Cerebellar cortex (tissue), 1 donor: ENCODE results near the gene CAPNS1.

Source experiments
- DNase-seq: peaks from one replicate; pipeline ENCODE4 v3.0.0-alpha.2; 2015; ENCODE audit warnings: low spot score

Gene CAPNS1

DNA sequence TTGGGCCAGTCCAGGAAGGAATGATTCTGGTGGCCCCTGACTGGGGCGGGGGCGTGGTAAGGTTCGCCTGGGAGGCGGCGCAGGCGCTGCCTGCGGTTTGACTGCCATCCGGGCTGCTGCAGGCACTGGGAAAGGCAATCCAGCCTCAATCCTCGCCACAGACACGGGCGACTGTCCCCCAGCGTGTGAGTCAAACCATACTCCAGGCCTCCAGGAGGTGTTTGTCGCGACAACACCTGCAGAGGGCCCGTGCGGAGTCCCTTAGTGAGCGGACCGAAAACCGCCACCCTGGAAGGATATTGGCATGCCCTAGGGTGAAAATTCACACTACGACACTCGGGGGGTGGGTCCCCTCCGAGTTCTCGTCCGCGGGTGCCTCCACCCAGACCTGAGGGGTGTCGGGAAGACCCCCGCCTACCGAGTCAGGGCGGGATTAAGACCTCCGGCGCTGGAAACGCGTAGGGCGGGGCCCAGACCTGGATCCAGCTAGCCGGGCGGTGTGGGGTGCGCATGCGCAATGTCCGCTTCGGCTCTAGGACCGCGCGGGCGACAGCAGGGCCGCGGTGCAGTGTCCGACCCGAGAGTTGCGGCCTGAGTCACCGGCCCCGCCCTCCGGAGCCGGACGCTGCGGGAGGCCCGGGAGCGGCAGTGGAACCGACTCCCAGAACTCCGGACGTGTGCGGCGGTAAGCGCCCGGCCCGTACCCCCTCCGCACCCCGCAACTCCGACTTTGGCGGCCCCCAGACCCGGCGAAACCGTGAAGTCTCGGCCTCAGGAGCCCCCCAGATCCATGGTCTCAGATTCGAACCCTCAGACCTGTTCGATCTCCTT, at the start of gene CAPNS1:
Gene CAPNS1, plus strand, starts transcription at position 594 of the 831 bp plus-strand sequence. CDS start 946 bp downstream, outside the sequence.
- DNase-seq: peak; percentile 97

GRCh38 chr19:36090910-36091695, 48.8 kb upstream of the CAPNS1 start:
- no peak for DNase-seq

- no peak for DNase-seq
Observed at GRCh38 chr19:36092566-36092965, 47.3 kb upstream of the CAPNS1 start.

GRCh38 chr19:36093146-36093662, 46.7 kb upstream of the CAPNS1 start:
- no peak for DNase-seq

- peak; percentile 65 for DNase-seq
Observed at GRCh38 chr19:36093687-36094086, 46.2 kb upstream of the CAPNS1 start.

DNA sequence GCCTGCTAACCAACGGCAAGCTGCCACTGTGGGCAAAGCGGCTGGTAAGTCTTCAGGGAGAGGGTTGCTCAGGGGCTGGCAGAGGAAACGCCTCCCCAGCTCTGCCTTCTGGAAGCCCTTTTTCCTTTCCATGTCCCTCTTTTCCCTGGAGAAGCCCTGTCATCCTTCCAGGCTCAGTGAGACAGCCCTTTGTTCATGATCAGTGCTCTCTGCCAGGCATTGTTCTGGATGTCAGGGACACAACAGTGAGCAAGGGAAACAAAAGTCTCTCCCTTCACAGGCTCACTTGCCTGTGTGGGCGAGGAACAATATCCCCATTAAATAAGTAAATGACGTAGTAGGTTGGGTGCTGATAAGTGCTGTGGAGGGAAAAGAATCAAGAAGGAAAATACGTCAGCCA, 42.8 kb upstream of the CAPNS1 start:
- no peak for DNase-seq

DNA sequence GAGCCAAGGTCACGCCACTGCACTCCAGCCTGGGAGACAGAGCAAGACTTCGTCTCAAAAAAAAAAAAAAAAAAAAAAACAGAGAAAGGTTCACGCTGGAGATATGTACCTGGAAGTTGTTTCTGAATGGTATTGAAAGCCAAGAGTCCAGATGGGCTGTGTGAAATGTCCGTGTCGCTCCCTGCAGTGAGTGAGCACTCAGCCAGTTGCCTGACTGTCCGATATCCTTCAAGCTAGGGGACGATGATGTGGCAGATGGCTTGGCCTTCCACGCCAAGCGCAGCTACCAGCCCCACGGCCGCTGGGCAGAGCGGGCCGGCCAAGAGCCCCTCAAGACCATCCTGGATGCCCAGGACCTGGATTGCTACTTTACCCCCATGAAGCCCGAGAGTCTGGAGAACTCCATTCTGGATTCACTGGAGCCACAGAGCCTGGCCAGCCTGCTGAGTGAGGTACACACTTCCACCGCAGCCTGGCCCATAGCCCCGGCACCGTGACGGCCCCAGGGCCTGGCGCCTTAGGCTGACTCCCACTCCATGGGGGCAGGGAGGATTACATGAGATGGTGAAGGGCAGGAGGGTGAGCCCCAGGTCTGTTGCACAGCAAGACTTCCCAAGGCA, 40.6 kb upstream of the CAPNS1 start:
- DNase-seq: peak; percentile 91

DNA sequence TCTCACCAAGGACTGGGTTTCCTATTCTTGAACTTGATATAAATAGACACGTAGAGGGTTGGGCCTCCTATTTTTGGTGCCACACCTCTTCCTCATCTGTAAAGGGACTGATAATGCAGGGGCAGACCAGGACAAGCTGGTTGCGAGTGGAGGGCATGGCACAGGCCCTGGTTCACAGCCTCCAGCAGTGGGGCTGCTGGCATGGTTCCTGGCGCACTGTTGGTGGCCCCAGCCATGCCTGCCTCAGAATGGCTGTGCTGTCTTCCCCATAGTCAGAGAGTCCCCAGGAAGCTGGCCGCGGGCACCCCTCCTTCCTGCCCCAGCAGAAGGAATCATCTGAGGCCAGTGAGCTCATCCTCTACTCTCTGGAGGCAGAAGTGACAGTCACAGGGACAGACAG, 39.4 kb upstream of the CAPNS1 start:
- DNase-seq: peak; percentile 80

- DNase-seq: no peak
Observed at GRCh38 chr19:36101550-36102327, 38.1 kb upstream of the CAPNS1 start.

DNA sequence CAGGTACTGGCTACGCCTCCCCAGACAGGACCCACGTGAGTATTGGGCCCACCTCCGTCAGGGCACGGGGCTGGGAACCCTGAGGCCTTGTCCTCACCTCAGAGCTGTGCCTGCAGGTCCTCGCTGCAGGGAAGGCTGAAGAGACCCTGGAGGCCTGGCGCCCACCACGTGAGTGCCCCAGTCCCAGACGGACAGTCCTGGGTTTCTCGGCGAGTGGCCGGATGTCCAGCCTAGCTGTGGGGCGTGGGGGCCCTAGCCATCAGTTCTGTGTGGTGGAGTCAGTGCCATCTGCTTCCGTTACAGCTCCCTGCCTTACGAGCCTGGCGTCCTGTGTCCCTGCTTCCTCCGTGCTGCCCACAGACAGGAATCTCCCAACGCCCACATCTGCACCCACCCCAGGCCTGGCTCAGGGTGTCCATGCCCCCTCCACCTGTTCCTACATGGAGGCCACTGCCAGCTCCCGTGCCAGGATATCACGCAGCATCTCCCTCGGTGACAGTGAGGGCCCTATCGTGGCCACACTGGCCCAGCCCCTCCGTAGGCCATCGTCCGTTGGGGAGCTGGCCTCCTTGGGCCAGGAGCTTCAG, 36.7 kb upstream of the CAPNS1 start:
- DNase-seq: no peak

DNA sequence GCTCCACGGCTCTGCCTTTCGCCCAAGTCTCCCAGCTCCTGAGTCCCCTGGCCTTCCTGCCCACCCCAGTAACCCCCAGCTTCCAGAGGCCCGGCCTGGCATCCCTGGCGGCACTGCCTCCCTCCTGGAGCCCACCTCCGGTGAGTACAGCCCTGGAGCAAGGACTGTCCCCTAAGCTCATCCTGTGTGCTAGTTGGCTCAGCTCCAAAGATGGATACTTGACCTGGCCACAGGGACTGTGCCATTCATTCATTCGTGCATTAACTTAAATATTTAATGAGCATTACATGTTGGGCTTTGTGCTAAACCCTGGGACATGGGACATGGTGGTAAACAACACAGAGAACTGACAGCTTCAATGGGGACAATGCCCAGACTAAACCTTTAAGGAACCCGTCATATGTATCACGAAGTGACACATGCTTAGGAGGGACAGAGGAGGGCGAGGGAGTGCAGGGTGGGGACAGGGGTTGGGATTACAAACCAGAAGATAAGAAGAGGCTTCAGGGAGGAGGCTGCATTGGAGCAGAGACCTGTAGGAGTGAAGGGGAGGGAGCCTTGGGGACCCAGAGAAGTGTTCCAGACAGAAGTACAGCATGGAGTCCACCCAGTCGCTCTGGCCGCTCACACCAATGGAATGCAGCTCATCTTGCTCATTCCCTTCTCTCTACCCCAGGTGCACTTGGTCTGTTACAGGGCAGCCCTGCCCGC, 35.9 kb upstream of the CAPNS1 start:
- DNase-seq: no peak

DNA sequence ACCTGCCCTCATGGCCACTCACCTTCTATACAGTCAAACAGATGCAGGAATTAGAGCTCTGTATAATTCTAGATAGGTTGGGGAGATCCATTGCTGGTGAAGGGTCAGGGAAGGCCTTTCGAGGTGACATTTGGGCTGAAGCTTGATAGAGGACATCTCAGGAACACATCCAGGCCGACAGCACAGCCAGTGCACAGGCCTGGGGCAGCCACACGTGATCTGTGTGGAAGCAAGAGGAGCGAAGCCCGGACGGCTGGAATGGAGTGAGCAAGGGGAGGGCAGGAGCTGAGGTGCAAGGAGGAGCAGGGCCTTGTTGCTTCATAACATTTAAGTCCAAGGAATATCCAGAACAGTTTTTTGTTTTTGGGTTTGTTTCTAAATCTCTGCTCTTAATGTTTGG, 33.4 kb upstream of the CAPNS1 start:
- no peak for DNase-seq

DNA sequence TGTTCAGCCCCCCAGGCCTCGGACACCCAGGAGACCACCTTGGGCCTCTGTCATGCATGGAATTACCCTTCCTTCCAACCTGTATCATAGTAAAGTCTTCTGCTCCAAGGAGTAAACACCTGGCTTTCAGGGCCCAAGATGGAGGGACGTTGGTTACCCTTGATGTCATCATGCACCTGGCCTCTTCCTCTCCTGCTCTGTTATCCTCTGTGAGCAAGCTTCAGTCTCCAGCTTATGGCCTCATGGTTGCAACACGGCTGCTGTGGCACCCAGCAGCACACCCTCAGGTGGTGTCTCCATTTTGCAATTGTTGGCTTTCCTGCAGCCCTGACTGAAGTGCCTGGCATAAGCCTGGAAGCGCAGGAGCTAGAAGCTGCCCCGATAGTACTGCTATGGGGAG, 32.9 kb upstream of the CAPNS1 start:
- no peak for DNase-seq

- DNase-seq: no peak
Observed at GRCh38 chr19:36108684-36109083, 31.2 kb upstream of the CAPNS1 start.

DNA sequence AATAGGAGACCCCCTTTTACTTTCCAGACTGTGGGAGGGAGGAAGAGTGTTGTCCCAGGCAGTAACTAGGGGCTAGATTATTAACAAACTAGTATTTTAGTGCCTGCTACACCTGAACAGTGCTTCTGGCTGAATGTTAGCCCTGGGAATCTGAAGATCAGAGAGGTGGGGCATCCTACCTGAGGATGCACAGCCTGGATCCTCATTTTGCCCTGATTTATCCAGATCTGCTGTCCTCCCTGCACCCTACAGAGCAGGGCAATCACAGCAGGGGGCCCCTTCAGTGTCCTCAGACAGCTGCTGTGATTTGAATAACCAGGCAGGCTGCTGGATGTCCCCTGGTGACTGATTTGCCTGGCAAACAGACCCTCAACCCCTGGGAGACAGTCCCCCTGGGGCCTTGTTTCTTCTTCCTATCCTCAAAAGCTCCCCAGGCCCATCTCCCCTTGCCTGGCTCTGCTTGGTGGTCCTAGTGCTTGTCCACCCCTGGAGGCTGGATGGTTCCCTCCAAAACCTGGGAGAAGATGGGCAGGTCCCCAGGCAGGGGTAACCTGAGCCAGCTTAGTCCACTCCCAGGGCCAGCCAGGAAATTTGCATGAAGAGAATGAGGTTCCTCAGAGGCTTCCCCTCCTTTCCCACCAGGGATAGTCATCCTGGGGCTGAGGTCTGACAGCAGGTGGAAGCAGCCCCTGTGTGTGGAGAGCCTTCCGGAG, 29.2 kb upstream of the CAPNS1 start, which contains the start of gene OVOL3:
Gene OVOL3, plus strand, starts transcription at position 657 of the 713 bp plus-strand sequence. CDS start 60 bp downstream, outside the sequence.
- DNase-seq: no peak

GRCh38 chr19:36111200-36111539, 28.7 kb upstream of the CAPNS1 start:
- DNase-seq: no peak

DNA sequence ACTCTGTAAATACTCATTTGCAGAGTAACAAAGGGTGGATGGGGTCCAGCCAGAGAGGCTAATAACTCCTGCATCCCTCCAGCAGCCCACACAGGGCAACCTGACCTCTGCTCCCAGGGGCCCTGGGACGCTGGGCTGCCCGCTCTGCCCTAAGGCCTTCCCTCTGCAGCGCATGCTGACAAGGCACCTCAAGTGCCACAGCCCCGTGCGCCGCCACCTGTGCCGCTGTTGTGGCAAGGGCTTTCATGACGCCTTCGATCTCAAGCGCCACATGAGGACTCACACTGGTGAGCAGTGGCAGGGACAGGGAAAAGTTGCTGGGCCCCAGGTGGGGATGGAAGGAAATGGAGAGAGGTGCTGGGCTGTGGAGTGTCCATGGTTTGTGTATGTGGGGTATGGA, 27.2 kb upstream of the CAPNS1 start:
- DNase-seq: no peak

GRCh38 chr19:36113425-36113824, 26.4 kb upstream of the CAPNS1 start:
- DNase-seq: no peak

- DNase-seq: peak; percentile 54
Observed at GRCh38 chr19:36113894-36114720, 25.8 kb upstream of the CAPNS1 start.
